ENCODE results near the gene SMARCD3.

SMARCD3 gene

GRCh38 chr7:151273651-151274390 is 25.3 kb upstream of the SMARCD3 start:
- intact Hi-C loops (cut with DNase I): no loop called here
- peak in 1 of 10 donors; percentile 84 for DNase-seq

GRCh38 chr7:151272877-151273276 is 24.4 kb upstream of the SMARCD3 start:
- DNase-seq: peak in 2 of 10 donors; percentile 80 to 83
- intact Hi-C loops (cut with DNase I): no loop called here

GRCh38 chr7:151272405-151272804 is 23.9 kb upstream of the SMARCD3 start:
- peak in 2 of 10 donors; percentile 71 to 85 for DNase-seq
- intact Hi-C loops (cut with DNase I): no loop called here

GRCh38 chr7:151271699-151272355 is 23.3 kb upstream of the SMARCD3 start:
- intact Hi-C loops (cut with DNase I): no loop called here
- peak in 1 of 10 donors; percentile 60 for DNase-seq

- DNase-seq: peak in 2 of 10 donors; percentile 62 to 67
- intact Hi-C loops (cut with DNase I): no loop called here
These were observed 21.0 kb upstream of the SMARCD3 start for GRCh38 chr7:151269511-151269910.

GRCh38 chr7:151265351-151265931 is 16.9 kb upstream of the SMARCD3 start:
- intact Hi-C loops (cut with DNase I): no loop called here
- peak in 2 of 10 donors; percentile 40 to 60 for DNase-seq

- intact Hi-C loops (cut with DNase I): no loop called here
- DNase-seq: peak in 3 of 10 donors; percentile 41 to 60 (median 60)
These were observed 16.1 kb upstream of the SMARCD3 start for GRCh38 chr7:151264615-151265014.

- intact Hi-C loops (cut with DNase I): no loop called here
- DNase-seq: peak in 2 of 10 donors; percentile 25 to 44
These were observed 13.0 kb upstream of the SMARCD3 start for GRCh38 chr7:151261529-151261928.

- DNase-seq: peak in 3 of 10 donors; percentile 20 to 55 (median 52)
- intact Hi-C loops (cut with DNase I): no loop called here
These were observed 12.4 kb upstream of the SMARCD3 start for GRCh38 chr7:151260883-151261282.

GRCh38 chr7:151260471-151260870 is 12.0 kb upstream of the SMARCD3 start:
- intact Hi-C loops (cut with DNase I): no loop called here
- peak in 4 of 10 donors; percentile 17 to 84 (median 58) for DNase-seq

- peak in 2 of 10 donors; percentile 32 to 74 for DNase-seq
- intact Hi-C loops (cut with DNase I): no loop called here
These were observed 9.5 kb upstream of the SMARCD3 start for GRCh38 chr7:151257990-151258389.

GRCh38 chr7:151256410-151257045 is 8.0 kb upstream of the SMARCD3 start:
- intact Hi-C loops (cut with DNase I): no loop called here

GRCh38 chr7:151255390-151255789 is 6.9 kb upstream of the SMARCD3 start:
- peak in 1 of 10 donors; percentile 31 for DNase-seq
- intact Hi-C loops (cut with DNase I): no loop called here

More at GRCh38 chr7:151256410-151257045, 8.0 kb upstream of the SMARCD3 start:
- DNase-seq: peak in 8 of 10 donors; percentile 43 to 95 (median 68)

- intact Hi-C loops (cut with DNase I): no loop called here
- peak in 3 of 10 donors; percentile 6 to 68 (median 30) for DNase-seq
These were observed 6.4 kb upstream of the SMARCD3 start for GRCh38 chr7:151254851-151255250.

GRCh38 chr7:151254316-151254715 is 5.8 kb upstream of the SMARCD3 start:
- peak in 4 of 10 donors; percentile 28 to 79 (median 54) for DNase-seq
- intact Hi-C loops (cut with DNase I): no loop called here

GRCh38 chr7:151252961-151253711 is 4.6 kb upstream of the SMARCD3 start:
- intact Hi-C loops (cut with DNase I): no loop called here
- DNase-seq: peak in 3 of 10 donors; percentile 1 to 58 (median 53)

GRCh38 chr7:151252561-151252835 is 4.0 kb upstream of the SMARCD3 start:
- DNase-seq: peak in 3 of 10 donors; percentile 72 to 80 (median 74)
- intact Hi-C loops (cut with DNase I): no loop called here

- intact Hi-C loops (cut with DNase I): no loop called here
- DNase-seq: peak; percentile 66 to 97 (median 75)
These were observed 3.4 kb upstream of the SMARCD3 start for GRCh38 chr7:151251689-151252560.

GRCh38 chr7:151251328-151251688 is 2.8 kb upstream of the SMARCD3 start:
- intact Hi-C loops (cut with DNase I): no loop called here
- DNase-seq: peak in 5 of 10 donors; percentile 11 to 90 (median 84)

Measured in posterior cingulate gyrus (tissue), 11 donors.